ENCODE measurements around the gene ONECUT1.
"Not testable (repeated sequence)": the region's sequence is repeated elsewhere in the genome, so short reads cannot be mapped to it uniquely, and the experiment has no call there.

ONECUT1 gene

GRCh38 chr15:52790169-52790708 is at the start of gene ONECUT1:
TSS of gene ONECUT1 (minus strand) at chr15:52790336. CDS start at chr15:52789884, 452 bp downstream.
- DNase-seq (ENCODE audit: low spot score), result peak; percentile 79
- H3K27ac ChIP-seq, result no peak within 1 kb of the TSS
- ChIA-PET CTCF (no interaction called here), POLR2A (ENCODE audit: low non-redundant PET) (interaction anchor here (0.6 kb wide), 1 partner anchor 161 kb away, joined by 3 read pairs; no protein-coding TSS in a partner anchor)
- TF ChIP-seq CTCF (conservative IDR thresholded peaks at IDR 0.05; ENCODE audit: low read depth), result no peak

DNA sequence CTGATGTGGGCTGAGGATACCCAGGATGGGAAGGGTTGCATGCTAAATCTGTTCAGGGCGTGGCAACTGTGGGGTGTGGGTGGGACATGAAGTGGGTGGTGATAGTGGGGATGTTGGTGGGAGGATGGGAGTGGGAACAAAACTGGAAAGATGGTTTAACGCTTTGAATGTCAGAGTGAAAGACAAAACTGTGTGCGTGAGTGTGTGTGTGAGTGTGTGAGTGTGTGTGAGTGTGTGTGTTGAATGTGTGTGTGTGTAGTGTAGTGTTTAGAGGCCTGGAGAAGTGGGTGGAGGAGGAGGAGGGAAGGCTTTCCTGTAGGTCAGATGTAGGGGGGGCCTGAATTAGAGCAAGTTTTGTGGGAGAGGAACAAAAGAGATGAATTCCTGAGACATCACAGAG is 44.2 kb upstream of the ONECUT1 start:
- TF ChIP-seq CTCF (conservative IDR thresholded peaks at IDR 0.05; ENCODE audit: low read depth), result no peak
- H3K27ac ChIP-seq, result no peak overlapping the region
- ChIA-PET CTCF (interaction anchor here (0.7 kb wide), 1 partner anchor 842 kb away, joined by 5 read pairs; no protein-coding TSS in a partner anchor), POLR2A (ENCODE audit: low non-redundant PET) (no interaction called here)
- no peak for DNase-seq (ENCODE audit: low spot score)

GRCh38 chr15:52824169-52824942 is 34.2 kb upstream of the ONECUT1 start:
- H3K27ac ChIP-seq; CTCF ChIA-PET; POLR2A ChIA-PET (ENCODE audit: low non-redundant PET); DNase-seq (ENCODE audit: low spot score): not testable (repeated sequence)

DNA sequence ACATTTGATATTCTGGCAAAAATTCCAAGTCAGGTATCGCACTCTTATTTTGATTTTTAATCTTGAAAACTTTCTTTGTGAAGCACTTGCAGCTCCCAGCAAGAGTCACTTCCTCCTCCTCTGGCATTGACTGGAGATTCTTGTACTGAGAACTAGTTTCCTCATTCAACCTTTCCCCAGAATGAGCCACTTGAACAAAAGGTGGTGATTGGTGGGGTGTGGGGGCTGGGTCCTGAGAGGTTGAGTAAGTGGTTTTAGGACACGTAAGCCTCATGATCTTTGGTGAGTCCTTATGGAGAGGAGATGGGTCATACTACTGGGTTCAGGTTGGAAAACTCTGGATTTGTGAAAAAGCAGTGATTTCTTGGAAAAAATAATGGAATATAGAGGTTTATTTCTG is 32.3 kb upstream of the ONECUT1 start:
- ChIA-PET POLR2A (ENCODE audit: low non-redundant PET) (no interaction called here), CTCF (no interaction called here)
- no peak for DNase-seq (ENCODE audit: low spot score)
- H3K27ac ChIP-seq, result no peak overlapping the region
- TF ChIP-seq CTCF (conservative IDR thresholded peaks at IDR 0.05; ENCODE audit: low read depth), result no peak

GRCh38 chr15:52819253-52819652 is 29.1 kb upstream of the ONECUT1 start:
- ChIA-PET POLR2A (ENCODE audit: low non-redundant PET) (no interaction called here), CTCF (no interaction called here)
- H3K27ac ChIP-seq, result no peak overlapping the region
- no peak for DNase-seq (ENCODE audit: low spot score)
- TF ChIP-seq CTCF (conservative IDR thresholded peaks at IDR 0.05; ENCODE audit: low read depth), result no peak

GRCh38 chr15:52815899-52816298 is 25.8 kb upstream of the ONECUT1 start:
- DNase-seq (ENCODE audit: low spot score); CTCF ChIA-PET; POLR2A ChIA-PET (ENCODE audit: low non-redundant PET); H3K27ac ChIP-seq: not testable (repeated sequence)

DNA sequence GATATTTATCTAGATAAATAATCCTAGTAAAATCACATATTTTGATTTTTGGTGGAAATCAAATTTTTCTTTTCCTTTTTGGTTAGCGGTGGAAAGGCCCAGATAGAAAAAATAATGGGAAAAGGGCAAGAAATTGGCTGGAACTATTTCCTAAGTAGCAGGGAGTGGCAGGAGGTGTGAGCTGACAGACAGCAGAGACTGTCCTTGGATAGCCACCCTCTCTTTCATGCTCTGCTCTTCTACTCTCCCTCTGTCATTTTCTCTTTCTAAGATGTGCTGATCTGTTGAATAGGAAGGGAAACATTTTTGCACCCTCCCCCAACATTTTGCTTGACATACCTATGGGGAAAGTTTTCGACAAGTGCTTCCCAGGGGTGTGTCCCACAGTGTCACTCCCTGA is 18.9 kb upstream of the ONECUT1 start:
- ChIA-PET POLR2A (ENCODE audit: low non-redundant PET) (no interaction called here), CTCF (no interaction called here)
- no peak for TF ChIP-seq CTCF (conservative IDR thresholded peaks at IDR 0.05; ENCODE audit: low read depth)
- no peak for DNase-seq (ENCODE audit: low spot score)
- no peak overlapping the region for H3K27ac ChIP-seq

Data from RWPE1 (cell line).